ENCODE results near the gene MTMR12. TPM values are rescaled to one million over a fixed set of nuclear protein-coding genes. Genes with fewer than 3 reads are reported as not detected.

The MTMR12 gene
- total and polyA plus RNA-seq, 10 of the 15 experiments (the other 5 are each of a cell fraction or from before 2014, with no cell fraction given): 5.0 to 22.9 (median 16.3) TPM

DNA sequence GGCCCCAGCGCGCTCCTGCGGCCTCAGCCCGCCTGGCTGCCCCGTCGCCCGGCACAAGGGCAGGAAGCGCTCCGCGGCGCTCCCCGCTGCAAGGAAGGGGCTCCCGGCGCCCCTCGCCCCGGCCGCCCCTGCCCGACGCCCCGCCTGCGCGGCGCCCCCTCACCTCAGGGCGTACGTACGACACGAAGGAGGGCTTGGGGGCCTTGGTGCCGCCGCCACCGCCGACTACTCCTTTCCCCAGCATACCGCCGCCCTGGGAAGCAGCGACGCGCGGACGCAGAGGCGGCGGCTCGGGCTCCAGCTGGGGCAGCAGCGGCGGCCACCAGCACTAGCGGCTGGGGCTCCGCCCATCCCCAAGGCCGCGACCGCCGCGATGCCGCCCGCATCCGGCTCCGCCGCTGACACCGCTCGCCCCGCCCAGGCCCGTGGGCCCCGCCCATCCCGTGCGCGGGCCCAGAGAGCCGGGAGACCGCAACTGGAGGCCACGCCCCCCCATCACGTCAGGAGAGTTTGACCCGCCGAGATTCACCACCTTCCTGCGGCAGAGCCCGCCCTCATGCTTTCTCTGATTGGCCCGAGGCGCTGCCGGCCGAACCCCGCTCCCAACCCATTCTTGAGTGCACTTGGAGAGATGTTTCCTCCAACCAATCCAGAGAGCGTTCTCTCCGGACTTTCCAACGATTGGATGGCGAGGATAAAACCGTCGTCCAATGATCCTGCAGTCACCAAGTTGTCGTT is at the start of gene MTMR12 (continued):
- TF ChIP-seq, protein P1, sequence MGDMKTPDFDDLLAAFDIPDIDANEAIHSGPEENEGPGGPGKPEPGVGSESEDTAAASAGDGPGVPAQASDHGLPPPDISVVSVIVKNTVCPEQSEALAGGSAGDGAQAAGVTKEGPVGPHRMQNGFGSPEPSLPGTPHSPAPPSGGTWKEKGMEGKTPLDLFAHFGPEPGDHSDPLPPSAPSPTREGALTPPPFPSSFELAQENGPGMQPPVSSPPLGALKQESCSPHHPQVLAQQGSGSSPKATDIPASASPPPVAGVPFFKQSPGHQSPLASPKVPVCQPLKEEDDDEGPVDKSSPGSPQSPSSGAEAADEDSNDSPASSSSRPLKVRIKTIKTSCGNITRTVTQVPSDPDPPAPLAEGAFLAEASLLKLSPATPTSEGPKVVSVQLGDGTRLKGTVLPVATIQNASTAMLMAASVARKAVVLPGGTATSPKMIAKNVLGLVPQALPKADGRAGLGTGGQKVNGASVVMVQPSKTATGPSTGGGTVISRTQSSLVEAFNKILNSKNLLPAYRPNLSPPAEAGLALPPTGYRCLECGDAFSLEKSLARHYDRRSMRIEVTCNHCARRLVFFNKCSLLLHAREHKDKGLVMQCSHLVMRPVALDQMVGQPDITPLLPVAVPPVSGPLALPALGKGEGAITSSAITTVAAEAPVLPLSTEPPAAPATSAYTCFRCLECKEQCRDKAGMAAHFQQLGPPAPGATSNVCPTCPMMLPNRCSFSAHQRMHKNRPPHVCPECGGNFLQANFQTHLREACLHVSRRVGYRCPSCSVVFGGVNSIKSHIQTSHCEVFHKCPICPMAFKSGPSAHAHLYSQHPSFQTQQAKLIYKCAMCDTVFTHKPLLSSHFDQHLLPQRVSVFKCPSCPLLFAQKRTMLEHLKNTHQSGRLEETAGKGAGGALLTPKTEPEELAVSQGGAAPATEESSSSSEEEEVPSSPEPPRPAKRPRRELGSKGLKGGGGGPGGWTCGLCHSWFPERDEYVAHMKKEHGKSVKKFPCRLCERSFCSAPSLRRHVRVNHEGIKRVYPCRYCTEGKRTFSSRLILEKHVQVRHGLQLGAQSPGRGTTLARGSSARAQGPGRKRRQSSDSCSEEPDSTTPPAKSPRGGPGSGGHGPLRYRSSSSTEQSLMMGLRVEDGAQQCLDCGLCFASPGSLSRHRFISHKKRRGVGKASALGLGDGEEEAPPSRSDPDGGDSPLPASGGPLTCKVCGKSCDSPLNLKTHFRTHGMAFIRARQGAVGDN (IDR thresholded peaks at IDR 0.05): peak; percentile 61
- TF ChIP-seq ASH2L (IDR thresholded peaks at IDR 0.05; ENCODE audit: borderline replicate concordance, low read depth) (no peak), CHD1 (IDR thresholded peaks at IDR 0.05; ENCODE audit: low read depth, low read length) (no peak), ESRRA (IDR thresholded peaks at IDR 0.05; ENCODE audit: low read length) (no peak), MTA2 (IDR thresholded peaks at IDR 0.05; ENCODE audit: low read depth) (no peak), ZSCAN29 (IDR thresholded peaks at IDR 0.05) (0 out of 2 replicates have a peak, but pooled peaks have one; percentile 56), HDAC2 (IDR thresholded peaks at IDR 0.05) (no peak), CBX5 (IDR thresholded peaks at IDR 0.05; ENCODE audit: low read depth) (no peak), NFYA (IDR thresholded peaks at IDR 0.05; ENCODE audit: borderline replicate concordance, low read depth, low read length) (peak; percentile 96), SUPT20H (IDR thresholded peaks at IDR 0.05; ENCODE audit: borderline replicate concordance, control insufficient read depth, low read depth, low read length) (no peak), RUNX3 (IDR thresholded peaks at IDR 0.05; ENCODE audit: low read length) (peak; percentile 67), MYB (IDR thresholded peaks at IDR 0.05; ENCODE audit: borderline replicate concordance, low read depth, low read length) (no peak), POLR2A (IDR thresholded peaks at IDR 0.05; ENCODE audit: low read depth, low read length) (peak; percentile 89), RELA (IDR thresholded peaks at IDR 0.05; ENCODE audit: borderline replicate concordance, partially characterized antibody) (peak; percentile 30), MEF2A (IDR thresholded peaks at IDR 0.05; ENCODE audit: insufficient read depth, low read depth, low read length) (no peak), TARDBP (IDR thresholded peaks at IDR 0.05; ENCODE audit: borderline replicate concordance) (no peak), IKZF2 (IDR thresholded peaks at IDR 0.05) (no peak), SUZ12 (IDR thresholded peaks at IDR 0.05; ENCODE audit: unreplicated experiment) (no peak), ZNF217 (IDR thresholded peaks at IDR 0.05) (0 out of 2 replicates have a peak, but pooled peaks have one; percentile 72), NFIC (IDR thresholded peaks at IDR 0.05; ENCODE audit: low read depth, low read length) (no peak), RCOR1 (conservative IDR thresholded peaks at IDR 0.05; ENCODE audit: low read depth, low read length) (no peak), CREM (IDR thresholded peaks at IDR 0.05; ENCODE audit: low read depth) (no peak), IKZF1 (conservative IDR thresholded peaks at IDR 0.05) (peak; percentile 78)
- TF ChIP-seq, protein P2, sequence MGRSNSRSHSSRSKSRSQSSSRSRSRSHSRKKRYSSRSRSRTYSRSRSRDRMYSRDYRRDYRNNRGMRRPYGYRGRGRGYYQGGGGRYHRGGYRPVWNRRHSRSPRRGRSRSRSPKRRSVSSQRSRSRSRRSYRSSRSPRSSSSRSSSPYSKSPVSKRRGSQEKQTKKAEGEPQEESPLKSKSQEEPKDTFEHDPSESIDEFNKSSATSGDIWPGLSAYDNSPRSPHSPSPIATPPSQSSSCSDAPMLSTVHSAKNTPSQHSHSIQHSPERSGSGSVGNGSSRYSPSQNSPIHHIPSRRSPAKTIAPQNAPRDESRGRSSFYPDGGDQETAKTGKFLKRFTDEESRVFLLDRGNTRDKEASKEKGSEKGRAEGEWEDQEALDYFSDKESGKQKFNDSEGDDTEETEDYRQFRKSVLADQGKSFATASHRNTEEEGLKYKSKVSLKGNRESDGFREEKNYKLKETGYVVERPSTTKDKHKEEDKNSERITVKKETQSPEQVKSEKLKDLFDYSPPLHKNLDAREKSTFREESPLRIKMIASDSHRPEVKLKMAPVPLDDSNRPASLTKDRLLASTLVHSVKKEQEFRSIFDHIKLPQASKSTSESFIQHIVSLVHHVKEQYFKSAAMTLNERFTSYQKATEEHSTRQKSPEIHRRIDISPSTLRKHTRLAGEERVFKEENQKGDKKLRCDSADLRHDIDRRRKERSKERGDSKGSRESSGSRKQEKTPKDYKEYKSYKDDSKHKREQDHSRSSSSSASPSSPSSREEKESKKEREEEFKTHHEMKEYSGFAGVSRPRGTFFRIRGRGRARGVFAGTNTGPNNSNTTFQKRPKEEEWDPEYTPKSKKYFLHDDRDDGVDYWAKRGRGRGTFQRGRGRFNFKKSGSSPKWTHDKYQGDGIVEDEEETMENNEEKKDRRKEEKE (IDR thresholded peaks at IDR 0.05): no peak
